RWPE2 (cell line): Measurements from ENCODE around the gene TEP1.

Experiments used
- ATAC-seq: fragments of 200-7000 bp; cut with Tn5 transposase; 3 replicates; pipeline ENCODE4 v1.9.1; 2021; ENCODE audit warnings: low read depth
- DNase-seq: peaks from one replicate; pipeline ENCODE4 v3.0.0-alpha.2; 2020; ENCODE audit warnings: low spot score
- H3K27ac ChIP-seq: fragments of 450-650 bp; 2 replicates; pipeline ENCODE4 v1.5.1; 2017; ENCODE audit warnings: mild to moderate bottlenecking; ENCODE audit not compliant: poor library complexity, severe bottlenecking
- H3K27me3 ChIP-seq: fragments of 250-450 bp; sonication (Bioruptor Pico); 2 replicates; pipeline ENCODE4 v1.5.1; 2021; ENCODE audit warnings: mild to moderate bottlenecking, moderate library complexity; ENCODE audit not compliant: insufficient read depth, poor library complexity, severe bottlenecking
- H3K36me3 ChIP-seq: fragments of 250-450 bp; sonication (Bioruptor Pico); 2 replicates; pipeline ENCODE4 v1.5.1; 2020; ENCODE audit warnings: low read depth, mild to moderate bottlenecking, moderate library complexity
- H3K4me1 ChIP-seq: fragments of 250-450 bp; sonication (Bioruptor Pico); 2 replicates; pipeline ENCODE4 v1.5.1; 2021; ENCODE audit warnings: mild to moderate bottlenecking, moderate library complexity; ENCODE audit not compliant: insufficient read depth, poor library complexity, severe bottlenecking
- H3K4me3 ChIP-seq: fragments of 250-450 bp; sonication (Bioruptor Pico); 2 replicates; pipeline ENCODE4 v1.5.1; 2021; ENCODE audit warnings: mild to moderate bottlenecking, moderate library complexity; ENCODE audit not compliant: severe bottlenecking
- H3K9me3 ChIP-seq: fragments of 250-450 bp; sonication (Bioruptor Pico); 2 replicates; pipeline ENCODE4 v1.5.1; 2021; ENCODE audit warnings: mild to moderate bottlenecking, moderate library complexity; ENCODE audit not compliant: severe bottlenecking
- CTCF ChIP-seq: fragments of 450-650 bp; IDR thresholded peaks from one replicate; pipeline ENCODE4 v1.5.1; 2017; ENCODE audit warnings: mild to moderate bottlenecking, moderate library complexity; ENCODE audit not compliant: poor library complexity, severe bottlenecking

Gene TEP1

GRCh38 chr14:20400589-20400964, 12.7 kb downstream of the TEP1 start:
- TF ChIP-seq CTCF: no peak
- peak; percentile 21; the same call in 2 of the 3 replicates for ATAC-seq
- H3K27ac ChIP-seq: peak overlapping the region; percentile 77

GRCh38 chr14:20397511-20397910, 15.8 kb downstream of the TEP1 start:
- H3K27ac ChIP-seq: no peak overlapping the region
- H3K4me3 ChIP-seq: no peak overlapping the region
- DNase-seq: no peak
- no peak for ATAC-seq
- no peak for TF ChIP-seq CTCF
- no peaks in the 10 kb centered on the region for H3K27me3 ChIP-seq
- no peaks in the 10 kb centered on the region for H3K9me3 ChIP-seq
- peaks cover 91% of the 10 kb centered on the region for H3K36me3 ChIP-seq
- peaks cover 17% of the 10 kb centered on the region for H3K4me1 ChIP-seq

More at GRCh38 chr14:20400589-20400964, 12.7 kb downstream of the TEP1 start:
- Histone ChIP-seq H3K4me1 (peaks cover 17% of the 10 kb centered on the region), H3K9me3 (no peaks in the 10 kb centered on the region), H3K27me3 (no peaks in the 10 kb centered on the region), H3K36me3 (peaks cover 85% of the 10 kb centered on the region), H3K4me3 (no peak overlapping the region)
- DNase-seq: no peak

- Histone ChIP-seq H3K36me3 (peaks cover 89% of the 10 kb centered on the region), H3K4me3 (no peak overlapping the region), H3K4me1 (no peaks in the 10 kb centered on the region), H3K27me3 (no peaks in the 10 kb centered on the region), H3K27ac (no peak overlapping the region), H3K9me3 (no peaks in the 10 kb centered on the region)
- TF ChIP-seq CTCF: no peak
- ATAC-seq (no peak), DNase-seq (no peak)
Observed at GRCh38 chr14:20391505-20391904, 21.8 kb downstream of the TEP1 start.

GRCh38 chr14:20388159-20388558, 25.1 kb downstream of the TEP1 start:
- no peaks in the 10 kb centered on the region for H3K9me3 ChIP-seq
- H3K4me3 ChIP-seq: no peak overlapping the region
- DNase-seq (no peak), ATAC-seq (no peak)
- no peak for TF ChIP-seq CTCF
- H3K36me3 ChIP-seq: peaks cover 92% of the 10 kb centered on the region
- H3K4me1 ChIP-seq: no peaks in the 10 kb centered on the region
- H3K27ac ChIP-seq: no peak overlapping the region
- H3K27me3 ChIP-seq: no peaks in the 10 kb centered on the region

GRCh38 chr14:20387576-20387975, 25.7 kb downstream of the TEP1 start:
- H3K27ac ChIP-seq: no peak overlapping the region
- ATAC-seq: no peak
- H3K27me3 ChIP-seq: no peaks in the 10 kb centered on the region
- TF ChIP-seq CTCF: no peak
- H3K4me1 ChIP-seq: no peaks in the 10 kb centered on the region
- H3K9me3 ChIP-seq: no peaks in the 10 kb centered on the region
- DNase-seq: no peak
- no peak overlapping the region for H3K4me3 ChIP-seq
- peaks cover 93% of the 10 kb centered on the region for H3K36me3 ChIP-seq
